ENCODE measurements around the gene COL15A1. TPM values are rescaled to one million over a fixed set of nuclear protein-coding genes. Genes with fewer than 3 reads are reported as not detected.

The COL15A1 gene
- total RNA-seq, 1 experiment from 2014 or later: 0.09 TPM

DNA sequence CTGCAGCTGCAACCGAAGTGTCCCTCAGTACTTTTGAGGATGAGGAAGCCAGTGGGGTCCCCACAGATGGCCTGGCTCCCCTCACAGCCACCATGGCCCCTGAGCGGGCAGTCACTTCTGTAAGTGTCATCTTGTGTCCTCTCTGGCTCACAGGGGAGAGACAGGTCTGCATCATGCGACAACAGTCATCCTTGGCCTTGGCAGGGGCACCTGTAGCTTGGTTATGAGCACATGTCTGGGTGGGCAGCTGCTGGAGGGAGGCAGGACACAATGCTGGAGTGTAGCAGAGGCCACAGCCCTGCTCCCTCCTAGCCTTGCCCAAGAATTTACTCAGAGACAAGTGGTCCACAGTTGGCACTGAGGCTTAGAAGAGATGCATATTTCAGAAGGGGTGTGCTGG, 71.7 kb downstream of the COL15A1 start:
- no peak for DNase-seq (ENCODE audit: low spot score)

DNA sequence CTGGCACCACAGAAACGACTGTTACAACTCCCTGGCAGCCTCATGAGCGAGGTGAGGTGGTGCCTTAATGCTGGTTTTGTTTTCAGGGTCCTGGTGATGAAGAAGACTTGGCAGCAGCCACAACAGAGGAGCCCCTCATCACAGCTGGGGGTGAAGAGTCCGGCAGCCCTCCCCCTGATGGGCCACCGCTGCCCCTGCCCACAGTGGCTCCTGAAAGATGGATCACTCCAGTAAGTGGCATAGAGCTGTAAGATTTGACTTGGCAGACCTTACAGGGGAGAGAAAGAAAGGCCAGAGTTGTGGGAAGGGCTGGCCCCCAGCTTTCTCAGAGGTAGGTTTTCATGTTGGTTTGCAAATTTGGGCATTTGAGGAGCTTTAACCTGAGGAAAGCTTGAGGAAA, 72.2 kb downstream of the COL15A1 start:
- no peak for DNase-seq (ENCODE audit: low spot score)

DNA sequence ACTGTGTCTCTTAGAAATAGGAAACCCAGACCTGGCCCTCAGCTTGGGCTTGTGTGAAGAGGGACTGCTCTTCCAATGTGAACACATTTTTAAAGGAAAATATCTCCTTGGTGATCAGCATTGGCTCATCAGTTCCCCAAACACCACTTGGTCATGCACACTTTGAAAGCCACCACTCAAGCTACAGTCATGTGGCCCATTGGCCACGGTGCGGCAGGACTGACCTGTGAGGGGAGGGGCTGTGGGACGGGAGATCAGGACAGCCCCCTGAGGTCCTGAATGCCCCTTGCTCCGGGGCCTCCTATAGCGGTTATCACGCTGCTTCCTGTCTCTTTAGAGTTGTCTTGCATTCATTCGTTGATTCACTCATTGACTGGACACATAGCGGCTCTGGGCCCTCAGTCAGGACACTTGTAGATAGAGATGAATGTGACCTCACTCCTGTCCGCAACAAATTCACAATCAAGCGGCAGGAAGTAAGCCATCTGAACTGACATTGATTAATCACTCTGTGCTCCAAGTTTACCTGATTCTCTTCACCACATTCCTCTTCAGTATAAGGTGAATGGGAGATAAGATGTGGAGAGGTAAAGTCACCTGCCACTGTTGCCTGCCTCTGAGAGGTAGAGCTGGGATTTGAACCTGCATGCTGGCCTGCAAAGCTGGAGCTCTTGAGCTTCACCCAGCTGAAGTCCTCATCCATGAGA, 73.1 kb downstream of the COL15A1 start:
- DNase-seq (ENCODE audit: low spot score): no peak

DNA sequence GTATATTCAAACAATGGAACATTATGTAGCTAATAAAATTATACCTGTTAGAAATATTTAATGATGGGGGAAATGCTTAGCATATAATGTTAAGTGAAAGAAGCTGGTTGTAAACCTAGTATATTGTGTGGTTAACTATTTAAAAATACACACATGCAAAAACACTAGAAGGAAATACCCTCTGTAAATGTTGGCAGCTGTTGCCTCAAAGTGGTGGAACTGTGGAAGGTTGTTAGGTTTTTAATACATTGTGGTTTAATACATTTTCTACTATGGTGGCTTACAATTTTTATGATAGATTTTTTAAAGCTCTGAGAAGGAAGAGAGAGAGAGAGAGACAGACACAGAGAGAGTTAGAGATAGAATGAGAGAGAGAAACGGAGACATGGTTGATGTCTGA, 74.9 kb downstream of the COL15A1 start:
- no peak for DNase-seq (ENCODE audit: low spot score)

DNA sequence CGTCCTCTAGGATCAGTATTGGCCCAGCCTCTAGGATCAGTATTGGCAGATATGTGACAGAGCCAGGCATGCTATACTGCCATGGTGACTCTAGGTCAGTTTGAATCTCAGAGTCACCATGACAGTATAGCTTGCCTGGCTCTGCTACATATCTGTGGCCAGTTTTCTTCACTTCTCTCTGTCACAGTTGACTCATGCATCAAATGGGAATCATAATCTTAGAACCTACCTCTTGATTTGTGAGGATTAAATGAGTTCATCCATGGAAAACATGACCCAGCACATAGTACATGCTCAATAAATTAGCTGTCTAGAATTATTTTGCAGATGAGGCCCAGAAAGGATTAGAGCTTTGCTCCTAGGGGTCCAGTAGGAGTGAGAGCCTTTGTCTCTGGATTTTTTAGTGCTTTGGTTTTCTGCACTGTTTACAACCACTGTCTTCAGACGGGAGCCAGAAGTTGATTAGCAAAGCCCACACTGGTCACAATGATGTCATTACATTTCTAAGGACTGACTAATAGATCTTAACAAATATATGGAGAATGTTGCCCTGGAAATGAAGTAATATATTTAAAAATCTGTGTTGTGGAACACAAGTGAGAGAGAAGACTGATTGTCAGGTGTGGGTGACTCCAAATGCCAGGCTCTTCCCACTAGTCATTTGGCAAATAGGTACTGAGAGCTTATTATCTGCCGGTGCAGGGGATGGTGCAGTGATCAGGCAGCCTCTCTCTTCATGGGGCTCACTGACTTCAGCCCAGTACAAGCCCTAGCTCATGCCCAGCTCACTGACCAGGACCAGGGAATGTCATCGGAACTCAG, 76.0 kb downstream of the COL15A1 start:
- DNase-seq (ENCODE audit: low spot score): peak; percentile 97

DNA sequence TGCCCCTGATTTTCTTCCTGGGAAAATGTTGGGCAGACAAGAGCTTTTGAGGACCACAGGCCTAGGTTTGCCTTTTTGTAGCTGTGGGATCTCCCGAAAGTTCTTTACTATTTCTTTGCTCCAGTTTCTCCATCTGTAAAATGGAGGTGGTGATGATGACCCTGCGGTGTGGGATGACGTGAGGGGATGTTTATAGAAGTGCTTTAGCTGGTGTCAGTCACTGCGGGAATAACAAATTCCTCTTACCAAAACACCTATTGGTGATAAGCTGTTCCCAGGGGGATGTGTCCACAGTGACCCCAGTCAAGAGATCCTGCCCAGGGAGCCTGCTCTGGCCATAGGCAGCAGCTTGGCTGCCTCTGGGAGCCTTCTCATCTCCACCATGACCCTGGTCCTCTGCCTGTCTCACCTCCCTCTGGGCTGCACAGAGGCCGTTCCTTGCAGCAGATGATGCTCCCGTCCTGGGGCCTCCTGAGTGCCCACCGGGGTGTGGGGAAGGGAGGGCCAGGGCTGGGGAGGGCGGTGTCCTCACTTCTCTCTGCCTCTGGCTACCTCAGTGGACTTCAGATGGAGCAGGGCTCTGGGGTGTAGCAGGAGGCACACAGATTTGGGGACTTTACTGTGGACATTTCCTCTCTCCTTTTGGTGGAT, 77.2 kb downstream of the COL15A1 start:
- no peak for DNase-seq (ENCODE audit: low spot score)

DNA sequence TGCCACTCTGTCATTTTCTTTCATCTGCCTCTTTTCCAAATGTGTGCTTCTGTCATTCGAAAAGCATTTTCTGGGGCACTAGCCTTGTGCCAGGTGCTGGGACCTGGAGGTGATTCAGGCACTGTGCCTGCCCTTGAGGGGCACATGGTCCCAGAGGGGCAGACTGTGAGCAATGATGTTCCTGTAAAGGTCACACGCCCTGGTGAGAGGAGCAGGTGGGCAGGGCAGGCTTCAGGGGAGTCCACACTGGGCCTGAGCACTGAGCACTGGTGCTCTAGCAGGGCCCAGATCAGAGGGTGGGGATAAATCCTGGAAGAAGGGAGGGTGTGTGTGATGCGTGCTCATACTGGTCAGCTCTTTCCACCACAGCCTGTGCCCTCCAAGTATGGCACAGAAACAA, 77.8 kb downstream of the COL15A1 start:
- no peak for DNase-seq (ENCODE audit: low spot score)

DNA sequence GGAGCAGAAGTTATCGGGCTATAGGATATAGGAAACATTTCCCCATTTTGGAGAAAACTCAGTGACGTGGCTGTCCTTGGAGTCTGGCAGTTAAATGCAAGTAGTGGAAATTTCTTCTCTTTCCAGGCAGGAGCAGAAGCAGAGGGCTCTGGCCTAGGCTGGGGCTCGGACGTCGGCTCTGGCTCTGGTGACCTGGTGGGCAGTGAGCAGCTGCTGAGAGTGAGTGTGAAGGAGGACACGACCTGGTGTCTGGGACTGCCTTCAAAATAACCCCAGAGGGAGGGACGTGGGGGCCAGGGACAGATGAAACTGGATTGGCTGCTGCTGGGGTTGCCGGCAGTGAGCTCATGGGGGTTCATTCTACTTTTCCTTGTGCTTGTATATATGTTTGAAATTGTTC, 79.5 kb downstream of the COL15A1 start:
- DNase-seq (ENCODE audit: low spot score): no peak

DNA sequence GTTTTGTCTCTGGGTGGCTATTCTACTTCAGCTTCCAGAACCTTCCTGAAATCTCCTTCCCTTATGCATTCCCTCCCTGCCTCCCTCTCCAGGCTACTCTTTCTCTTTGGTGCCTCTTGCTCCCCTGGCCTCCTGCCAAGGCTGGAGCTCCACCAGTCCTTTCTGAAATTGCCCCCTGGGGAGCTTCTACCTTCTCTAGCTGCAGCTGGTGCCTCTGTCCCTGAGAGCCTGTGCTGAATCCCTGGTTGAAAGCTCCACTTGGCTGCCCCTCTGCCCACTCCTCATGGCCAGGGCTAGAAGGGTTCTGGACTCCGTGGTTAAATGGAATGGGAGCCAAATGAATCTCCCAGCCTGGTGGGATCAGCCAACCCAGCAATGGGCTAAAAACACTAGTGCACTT, 80.1 kb downstream of the COL15A1 start:
- no peak for DNase-seq (ENCODE audit: low spot score)

DNA sequence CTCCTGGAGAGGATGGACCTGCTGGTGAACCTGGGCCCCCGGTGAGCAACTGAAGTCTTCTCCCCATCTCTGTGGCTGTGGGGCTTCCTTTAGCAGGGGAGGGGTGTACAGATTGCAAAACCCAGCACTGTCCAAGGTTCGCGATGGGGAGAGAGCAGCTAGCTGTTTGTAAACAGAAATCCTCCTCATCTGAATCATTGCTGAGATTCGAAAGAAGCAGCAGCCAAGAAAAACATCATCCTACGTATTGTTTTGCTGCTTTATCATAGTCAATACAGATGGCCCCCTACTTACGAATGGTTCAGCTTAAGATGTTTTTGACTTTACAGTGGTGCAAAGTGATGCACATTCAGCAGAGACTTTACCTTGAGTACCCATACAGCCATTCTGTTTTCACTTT, 81.3 kb downstream of the COL15A1 start:
- DNase-seq (ENCODE audit: low spot score): no peak

DNA sequence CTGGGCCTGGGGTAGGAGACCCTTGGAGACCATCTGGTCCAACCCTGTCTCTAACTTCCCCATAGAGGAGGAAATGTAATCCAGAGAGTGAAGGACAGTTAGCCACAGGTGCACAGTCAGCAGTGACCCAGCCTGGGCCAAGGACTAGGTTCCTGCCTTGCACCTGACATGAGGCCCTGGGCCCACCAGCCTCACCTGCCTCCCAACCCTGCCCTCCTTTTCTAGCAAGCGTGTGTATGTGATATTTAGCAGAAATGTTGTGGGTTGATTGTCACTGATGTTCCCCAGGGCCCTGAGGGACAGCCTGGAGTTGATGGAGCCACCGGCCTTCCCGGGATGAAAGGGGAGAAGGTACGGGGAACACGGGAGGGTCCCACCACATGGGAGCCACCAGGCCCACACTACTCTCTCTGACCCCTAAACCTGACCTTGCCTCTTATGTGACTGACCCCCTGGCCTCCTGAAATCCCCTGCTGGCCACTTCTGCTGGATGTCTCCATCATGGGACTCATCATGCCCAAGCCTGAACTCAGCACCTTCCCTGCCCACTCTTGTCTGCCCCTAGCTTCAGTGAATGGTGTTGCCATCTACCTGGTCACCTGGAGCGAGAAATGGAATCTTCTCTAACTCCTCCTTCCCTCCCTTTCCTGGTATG, 82.0 kb downstream of the COL15A1 start:
- DNase-seq (ENCODE audit: low spot score): no peak

DNA sequence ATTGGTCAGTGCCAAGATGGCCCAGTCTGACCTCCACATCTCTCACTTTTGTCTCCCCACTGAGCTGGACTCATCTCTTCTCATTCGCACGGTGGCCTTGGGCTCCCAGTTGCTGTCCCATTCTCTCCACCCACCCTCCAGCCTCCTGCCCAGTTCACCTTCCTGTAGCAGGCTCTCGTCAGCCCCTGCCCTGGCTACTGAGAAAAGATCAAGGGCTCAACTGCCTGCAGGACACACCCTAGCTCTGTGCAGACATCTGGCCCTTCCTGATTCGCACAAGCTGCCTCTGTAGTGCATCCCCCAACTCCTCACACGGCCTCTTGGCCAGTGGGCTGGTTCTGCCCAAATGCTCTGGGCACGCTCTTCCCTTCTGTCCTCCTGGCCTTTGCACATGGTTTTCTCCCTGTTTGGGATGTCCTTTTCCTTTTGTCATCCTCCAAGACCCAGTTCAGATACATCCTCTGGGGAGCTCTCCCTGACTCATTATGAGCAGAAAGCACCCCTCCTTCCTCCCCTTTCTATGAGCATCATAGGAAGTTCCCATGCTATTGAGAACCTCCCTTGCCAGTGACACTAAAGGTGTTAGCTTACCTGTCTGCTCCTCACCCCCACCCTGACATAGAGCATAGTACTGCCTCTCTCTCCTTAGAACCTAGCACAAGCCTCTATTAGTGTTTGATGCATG, 82.7 kb downstream of the COL15A1 start:
- DNase-seq (ENCODE audit: low spot score): no peak

DNA sequence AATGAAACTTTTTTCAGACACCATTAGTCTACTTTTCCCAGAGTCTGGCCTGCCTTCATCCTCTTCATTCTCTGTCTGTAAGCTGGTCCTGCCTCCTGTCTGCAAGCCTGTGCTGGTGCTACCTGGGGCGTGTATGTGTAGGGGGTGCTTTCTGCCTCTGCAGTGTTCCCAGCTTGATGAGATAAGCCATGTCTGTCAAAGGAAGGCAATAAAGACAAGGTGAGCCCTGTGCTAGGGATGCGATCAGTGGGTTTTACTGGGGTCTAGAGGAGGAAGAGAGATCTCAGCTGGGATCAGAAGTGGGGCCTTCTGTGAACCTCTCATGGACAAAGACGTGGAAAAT, 83.2 kb downstream of the COL15A1 start:
- no peak for DNase-seq (ENCODE audit: low spot score)

DNA sequence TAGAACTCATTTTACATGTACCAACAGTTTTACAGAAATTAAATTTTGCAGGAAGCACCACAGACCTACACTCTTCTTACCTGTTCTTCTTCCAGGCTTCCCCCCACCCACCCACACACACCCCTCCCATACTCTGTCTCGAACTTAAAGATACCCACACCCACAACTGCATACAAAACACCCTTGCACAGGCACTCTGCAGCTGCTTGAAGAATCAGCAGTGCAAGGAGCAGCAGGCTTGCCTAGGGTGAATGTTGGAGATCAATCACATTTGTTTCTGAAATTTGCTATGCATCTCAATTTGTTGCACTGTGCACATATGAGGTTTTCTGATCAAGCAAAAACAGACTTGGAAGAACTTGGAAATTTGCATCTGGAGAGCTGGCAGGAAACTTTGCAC, 83.7 kb downstream of the COL15A1 start:
- no peak for DNase-seq (ENCODE audit: low spot score)

DNA sequence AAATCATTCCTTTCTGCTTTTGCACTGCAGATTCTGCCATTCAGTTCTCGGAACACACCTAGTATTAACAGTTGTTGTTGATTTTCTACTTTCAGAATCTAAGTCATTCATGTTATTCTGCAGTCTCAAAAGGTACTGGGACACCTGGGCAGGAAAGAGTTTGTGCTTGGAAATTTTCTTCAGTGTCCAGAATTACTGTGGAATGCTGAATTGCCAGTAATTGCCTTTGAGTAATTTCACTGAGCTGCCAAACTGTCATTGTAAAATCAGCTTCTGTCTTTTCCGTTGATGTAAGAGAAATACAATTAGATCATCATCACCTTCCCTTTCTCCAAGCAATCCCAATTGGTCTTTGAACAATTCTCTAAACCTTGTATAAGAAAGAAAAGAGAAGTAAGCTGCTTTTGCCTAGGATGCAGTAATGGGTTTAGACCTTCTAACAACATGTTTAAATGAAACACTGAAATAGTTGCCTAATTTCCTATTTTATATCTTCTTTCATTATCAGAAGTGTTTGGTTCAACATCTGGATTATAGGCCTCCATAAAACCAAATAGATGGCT, 85.5 kb downstream of the COL15A1 start:
- DNase-seq (ENCODE audit: low spot score): no peak

DNA sequence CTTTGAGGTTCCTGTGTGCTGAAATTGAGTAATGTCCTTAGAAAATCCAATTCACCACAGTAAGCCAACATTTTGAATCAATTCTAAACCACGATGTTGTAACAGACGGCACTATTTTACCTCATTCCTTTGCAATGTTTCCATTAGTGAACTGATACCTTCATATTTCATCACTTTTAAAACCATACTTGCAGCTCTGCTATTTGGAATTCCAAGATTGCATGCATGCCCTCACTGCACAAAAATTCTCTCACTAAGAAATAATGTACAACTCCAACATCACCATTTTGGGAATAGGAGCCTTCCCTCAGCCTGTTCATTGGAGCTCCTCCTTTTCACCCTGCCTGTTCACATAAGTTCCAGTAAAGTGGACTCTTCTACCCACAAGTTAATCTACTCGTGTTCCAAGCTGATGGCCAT, 86.4 kb downstream of the COL15A1 start:
- peak; percentile 34 for DNase-seq (ENCODE audit: low spot score)

DNA sequence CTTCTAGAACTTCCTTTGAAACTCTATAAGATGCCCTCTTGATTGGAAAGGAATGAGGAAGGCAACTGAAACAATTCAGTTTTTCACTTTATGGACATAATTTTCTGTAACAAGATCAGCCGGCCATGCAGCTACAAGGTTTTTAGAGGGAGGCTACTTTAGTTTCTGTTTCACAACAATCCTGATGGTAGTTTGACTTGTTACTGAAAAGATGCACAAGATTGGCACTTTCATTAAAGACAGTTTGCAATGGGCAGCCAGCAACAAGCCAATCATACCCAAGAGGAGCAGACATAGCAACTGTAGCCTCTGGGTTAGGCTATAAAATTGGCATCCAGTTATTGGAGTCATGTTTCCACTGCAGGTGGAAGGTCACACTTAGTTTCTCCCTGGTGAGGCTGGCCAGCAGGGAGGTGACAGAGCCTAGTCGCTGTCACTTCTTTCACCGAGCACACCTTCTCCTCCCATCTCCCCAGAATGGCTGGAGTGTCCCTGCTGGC, 87.0 kb downstream of the COL15A1 start:
- no peak for DNase-seq (ENCODE audit: low spot score)

DNA sequence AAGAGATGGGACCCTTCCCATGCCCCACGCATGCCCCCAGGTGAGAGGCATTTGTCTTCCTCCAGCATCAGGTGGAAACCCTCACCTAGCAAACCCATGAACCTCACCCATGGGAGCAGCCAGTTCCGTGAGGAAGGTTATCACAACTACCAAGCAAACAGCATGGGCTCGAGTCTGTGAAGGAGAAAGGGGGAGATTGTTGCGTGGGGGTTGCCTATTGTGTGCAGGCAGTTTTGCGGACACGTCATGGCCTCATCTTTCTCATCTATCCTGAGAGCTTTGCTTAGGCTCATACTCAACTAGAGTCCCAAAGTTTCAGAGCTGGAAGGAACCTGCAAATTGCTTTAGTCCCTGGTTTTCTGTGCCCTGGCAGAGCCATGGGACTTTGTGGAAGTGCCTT, 87.6 kb downstream of the COL15A1 start:
- no peak for DNase-seq (ENCODE audit: low spot score)

DNA sequence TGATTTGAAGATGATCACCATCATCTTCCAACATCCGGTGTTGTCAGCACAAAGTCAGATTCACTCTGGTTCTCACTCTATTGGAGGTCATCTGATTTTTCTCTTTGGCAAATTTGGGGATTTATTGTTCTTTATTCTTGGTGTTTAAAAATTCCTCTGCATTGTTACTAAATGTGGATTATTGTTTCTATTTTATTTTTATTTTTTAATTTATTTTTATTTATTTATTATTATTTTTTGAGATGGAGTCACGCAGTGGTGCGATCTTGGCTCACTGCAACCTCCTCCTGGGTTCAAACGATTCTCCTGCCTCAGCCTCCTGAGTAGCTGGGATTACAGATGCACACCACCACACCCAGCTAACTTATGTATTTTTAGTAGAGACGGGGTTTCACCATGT, 88.3 kb downstream of the COL15A1 start:
- no peak for DNase-seq (ENCODE audit: low spot score)

DNA sequence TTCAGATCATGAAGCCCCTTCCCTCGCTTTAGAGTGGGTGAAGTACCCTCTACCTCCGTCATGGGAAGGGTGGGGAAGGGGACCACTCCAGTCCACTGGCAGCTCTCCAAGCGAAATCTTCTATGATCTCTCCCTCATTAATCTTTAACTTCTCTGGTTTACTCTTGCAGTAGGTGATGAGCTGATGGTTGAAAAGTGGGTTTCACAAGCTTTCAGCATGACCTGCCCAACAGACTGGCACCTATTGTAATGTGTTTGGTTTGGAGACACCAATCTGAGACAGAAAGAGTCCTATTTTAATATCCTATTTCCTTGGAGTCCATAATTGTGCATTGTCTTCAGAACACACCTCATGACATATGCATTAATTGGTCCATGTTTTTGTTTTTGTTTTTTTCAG, 90.4 kb downstream of the COL15A1 start:
- DNase-seq (ENCODE audit: low spot score): no peak

DNA sequence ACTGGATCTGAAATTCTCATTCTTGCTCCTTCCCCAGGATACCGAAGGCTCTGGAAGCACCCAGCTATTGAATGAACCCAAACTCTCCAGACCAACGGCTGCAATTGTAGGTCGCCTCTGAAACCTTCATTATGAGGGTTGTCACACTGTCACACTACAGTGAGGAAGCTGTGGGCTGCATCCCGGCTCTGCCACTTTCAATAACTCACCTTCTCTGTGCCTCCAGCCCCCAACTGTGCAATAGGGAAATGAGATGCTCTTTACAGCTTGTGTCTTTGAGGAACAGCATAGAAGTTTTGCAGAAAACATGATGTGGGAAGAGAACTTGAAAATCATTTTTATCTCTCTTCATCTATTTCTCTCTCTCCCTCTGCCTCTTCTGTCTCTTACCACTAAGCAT, 91.6 kb downstream of the COL15A1 start:
- no peak for DNase-seq (ENCODE audit: low spot score)

Measured in A172 (cell line).